ENCODE measurements around the gene SKI.
A peak's percentile ranks its signal among the peaks of the same experiment; 100 is the strongest.
"Not testable (repeated sequence)": the region's sequence is repeated elsewhere in the genome, so short reads cannot be mapped to it uniquely, and the experiment has no call there.

SKI gene

GRCh38 chr1:2279817-2280216 lies 51.7 kb downstream of the SKI start:
- no peak for DNase-seq

GRCh38 chr1:2282556-2283270 lies 54.6 kb downstream of the SKI start:
- no peak for DNase-seq

GRCh38 chr1:2283371-2283990 lies 55.4 kb downstream of the SKI start:
- DNase-seq = no peak

DNA sequence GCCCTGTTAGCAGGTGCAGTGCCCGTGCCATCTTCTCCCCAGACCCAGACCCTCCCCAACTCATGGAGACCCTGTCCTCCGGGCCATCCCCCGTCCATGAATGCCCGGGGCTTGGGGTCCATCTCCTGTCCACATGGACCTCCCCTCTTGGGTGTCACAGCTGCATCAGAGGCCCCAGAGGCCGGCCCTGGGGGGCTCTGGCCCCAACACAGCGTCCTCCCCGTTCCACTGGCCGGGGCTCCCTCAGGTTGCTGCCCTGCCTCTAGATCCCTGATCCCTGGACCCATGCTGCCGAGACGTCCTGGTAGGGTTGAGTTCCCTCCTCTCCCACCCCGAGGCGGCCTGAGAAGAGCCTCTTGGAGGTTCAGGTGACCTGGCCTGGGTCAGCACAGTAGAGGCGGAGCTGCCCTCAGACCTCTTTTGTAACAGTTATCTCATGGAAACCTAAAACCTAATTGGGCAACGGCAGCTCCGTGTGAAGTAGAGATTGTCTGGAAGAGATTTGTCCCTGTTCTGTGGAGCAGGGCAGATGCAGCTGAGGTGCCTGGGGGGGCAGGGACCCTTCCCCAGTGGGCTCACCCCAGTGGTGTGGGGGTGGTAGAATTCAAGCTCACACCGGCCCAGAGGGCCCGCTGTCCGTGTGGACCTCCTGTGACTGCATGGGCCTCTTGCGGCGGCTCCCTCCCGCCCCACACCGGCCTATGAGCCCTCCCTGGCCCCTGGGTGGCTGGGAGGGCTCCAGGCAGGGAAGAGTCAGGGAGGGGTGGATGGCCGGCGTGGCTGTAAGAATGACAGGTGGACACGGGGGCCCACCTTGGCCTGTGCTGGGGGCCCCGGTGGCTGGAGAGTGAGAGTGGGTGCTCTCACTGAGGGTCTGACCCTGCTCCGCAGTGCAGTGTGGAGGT lies 56.1 kb downstream of the SKI start:
- DNase-seq = no peak

GRCh38 chr1:2284932-2285331 lies 56.8 kb downstream of the SKI start:
- no peak for DNase-seq

- no peak for DNase-seq
These were observed 58.8 kb downstream of the SKI start for GRCh38 chr1:2286923-2287322.

DNA sequence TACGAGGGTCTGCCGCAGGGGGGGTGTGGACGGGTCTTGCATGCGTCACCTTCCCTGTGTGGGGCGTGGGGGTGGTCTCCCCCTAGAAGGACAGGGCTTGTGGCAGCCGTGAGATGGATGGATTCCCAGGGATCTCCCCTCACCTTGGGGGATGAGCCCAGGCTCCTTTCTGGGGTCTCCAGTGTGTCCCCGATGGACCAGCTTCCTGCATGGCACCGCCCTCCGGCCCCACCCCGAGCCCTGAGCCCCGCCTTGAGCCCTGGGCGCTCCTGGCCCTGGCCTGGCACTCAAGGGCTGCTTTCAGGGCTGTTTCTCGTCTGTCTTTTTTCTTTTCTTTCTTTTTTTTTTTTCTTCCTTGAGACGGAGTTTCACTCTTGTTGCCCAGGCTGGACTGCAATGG lies 59.5 kb downstream of the SKI start:
- no peak for DNase-seq

DNA sequence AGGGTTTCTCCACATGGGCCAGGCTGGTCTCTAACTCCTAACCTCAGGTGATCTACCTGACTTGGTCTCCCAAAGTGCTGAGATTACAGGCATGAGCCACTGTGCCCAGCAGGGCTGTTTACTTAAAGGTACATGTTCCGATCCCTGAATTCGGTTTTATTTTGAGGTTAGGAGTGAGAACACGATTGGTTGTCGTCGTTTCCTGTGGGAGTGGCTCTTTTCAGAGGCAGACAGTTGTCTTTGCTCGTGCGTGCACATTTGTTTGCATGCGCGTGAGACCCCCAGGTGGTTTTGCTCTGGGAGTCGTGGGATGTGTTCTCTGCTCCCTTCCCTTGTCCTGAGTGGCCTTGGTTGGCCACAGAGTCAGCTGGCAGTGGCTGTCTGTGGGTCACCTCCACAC lies 60.2 kb downstream of the SKI start:
- no peak for DNase-seq

DNA sequence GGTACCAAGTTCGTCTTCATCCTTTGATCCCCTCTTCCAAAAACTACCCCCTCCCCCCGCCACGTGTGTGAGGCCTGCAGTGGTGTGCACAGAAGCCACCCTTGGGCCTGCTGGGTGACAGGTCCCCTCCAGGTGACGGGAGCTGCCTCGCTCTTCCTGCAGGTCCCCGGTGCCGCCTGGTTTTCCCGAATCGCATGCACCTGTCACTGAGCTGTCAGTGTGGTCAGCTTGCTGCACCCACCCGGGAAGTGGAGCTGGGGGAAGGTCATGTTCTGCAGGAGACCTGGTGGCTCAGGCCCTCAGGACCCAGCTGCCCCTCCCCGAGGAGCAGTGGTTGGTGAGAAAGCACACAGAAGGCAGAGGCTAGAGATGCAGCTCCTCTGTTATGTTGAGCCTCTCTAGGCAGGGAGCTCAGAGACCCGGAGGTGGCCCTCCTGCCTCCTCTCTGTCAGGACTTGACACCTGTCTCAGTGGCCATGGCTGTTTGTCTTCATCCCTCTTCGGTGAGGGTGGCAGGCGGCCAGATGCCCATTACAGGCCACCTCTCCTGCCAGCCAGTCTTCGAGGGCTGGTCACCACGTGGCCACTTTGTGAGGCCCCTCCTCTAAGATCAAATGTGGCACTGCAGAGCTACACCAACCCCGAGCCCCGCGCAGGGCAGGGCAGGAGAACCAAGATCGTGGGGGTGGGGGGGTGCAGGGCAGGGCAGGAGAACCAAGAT lies 60.9 kb downstream of the SKI start:
- no peak for DNase-seq

DNA sequence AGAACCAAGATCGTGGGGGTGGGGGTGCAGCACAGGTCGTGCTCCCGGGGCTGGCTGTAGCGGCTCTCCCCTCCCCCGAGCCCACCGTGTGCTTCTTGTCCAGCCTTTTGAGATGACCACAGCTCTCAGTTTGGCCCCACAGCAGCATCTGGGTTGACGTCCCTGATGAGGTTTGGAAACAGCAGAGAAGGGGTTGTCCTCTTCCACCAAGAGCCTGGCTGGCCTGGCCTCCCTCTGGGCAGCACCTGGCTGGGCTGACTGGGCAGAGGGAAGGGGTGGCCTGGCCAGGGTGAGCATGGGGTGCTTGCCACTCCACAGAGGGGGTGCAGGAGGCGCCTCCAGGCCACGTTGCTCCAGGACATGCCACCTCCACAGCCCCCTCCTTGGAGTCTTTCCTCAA lies 61.5 kb downstream of the SKI start:
- DNase-seq = no peak

- DNase-seq = no peak
These were observed 62.1 kb downstream of the SKI start for GRCh38 chr1:2290171-2290578.

GRCh38 chr1:2290595-2291510 lies 62.7 kb downstream of the SKI start:
- peak; percentile 90 for DNase-seq

GRCh38 chr1:2291577-2291976 lies 63.5 kb downstream of the SKI start:
- no peak for DNase-seq

GRCh38 chr1:2292725-2293450 lies 64.8 kb downstream of the SKI start:
- DNase-seq = no peak

- DNase-seq = no peak
These were observed 66.1 kb downstream of the SKI start for GRCh38 chr1:2294033-2294724.

DNA sequence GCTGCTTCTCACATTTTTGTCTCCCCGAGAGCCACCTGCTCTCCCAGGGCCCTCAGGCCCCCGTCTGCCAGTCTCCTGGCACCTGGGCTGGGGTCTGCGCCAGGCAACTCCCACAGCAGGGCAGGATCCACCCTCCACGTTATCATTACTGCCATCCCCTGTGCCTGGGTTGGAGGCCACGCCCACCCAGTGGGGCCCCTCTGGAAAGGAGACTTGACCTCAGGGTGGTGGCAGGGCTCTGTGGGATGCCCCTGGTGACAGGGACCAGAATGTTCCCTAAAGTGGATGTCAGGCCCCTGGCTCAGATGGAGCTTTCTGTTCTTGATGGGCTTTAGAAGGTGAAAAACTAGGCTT lies 66.6 kb downstream of the SKI start:
- no peak for DNase-seq

GRCh38 chr1:2295526-2295925 lies 67.4 kb downstream of the SKI start:
- DNase-seq = no peak

DNA sequence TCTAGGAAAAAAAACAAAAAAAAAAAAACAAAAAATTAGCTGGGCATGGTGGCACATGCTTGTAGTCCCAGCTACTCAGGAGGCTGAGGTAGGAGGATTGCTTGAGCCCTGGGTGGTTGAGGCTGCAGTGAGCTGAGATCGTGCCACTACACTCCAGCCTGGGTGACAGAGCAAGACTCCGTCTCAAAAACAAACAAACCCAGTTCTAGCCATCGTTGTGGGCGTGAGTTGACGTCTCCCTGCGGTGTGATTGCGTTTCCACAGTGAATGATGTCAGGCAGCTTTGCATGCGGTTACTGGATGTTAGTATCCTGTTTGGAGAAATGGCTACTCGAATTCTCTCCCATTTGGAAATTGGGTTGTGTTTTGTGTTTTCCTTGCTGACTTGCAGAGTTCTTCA lies 68.1 kb downstream of the SKI start:
- not testable (repeated sequence) for DNase-seq

DNA sequence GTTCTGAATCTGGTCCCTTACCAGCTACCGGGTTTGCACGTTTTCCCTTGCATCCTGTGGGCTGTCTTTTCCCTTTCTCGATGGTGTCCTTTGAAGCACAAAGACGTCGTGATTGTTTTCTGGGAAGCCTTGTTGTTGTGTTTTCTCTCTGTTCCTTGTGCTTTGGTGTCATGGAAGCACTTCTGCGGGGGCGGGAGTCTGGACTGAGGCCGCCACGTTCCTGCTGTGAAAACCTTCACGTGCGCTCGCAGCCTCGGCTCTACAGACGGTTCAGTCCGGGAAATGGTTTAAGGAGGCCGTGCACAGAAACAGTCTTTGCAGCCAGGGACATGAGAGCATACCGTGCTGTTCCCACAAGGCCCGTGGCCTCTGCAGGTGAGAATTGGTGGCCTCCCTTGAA lies 68.5 kb downstream of the SKI start:
- no peak for DNase-seq

DNA sequence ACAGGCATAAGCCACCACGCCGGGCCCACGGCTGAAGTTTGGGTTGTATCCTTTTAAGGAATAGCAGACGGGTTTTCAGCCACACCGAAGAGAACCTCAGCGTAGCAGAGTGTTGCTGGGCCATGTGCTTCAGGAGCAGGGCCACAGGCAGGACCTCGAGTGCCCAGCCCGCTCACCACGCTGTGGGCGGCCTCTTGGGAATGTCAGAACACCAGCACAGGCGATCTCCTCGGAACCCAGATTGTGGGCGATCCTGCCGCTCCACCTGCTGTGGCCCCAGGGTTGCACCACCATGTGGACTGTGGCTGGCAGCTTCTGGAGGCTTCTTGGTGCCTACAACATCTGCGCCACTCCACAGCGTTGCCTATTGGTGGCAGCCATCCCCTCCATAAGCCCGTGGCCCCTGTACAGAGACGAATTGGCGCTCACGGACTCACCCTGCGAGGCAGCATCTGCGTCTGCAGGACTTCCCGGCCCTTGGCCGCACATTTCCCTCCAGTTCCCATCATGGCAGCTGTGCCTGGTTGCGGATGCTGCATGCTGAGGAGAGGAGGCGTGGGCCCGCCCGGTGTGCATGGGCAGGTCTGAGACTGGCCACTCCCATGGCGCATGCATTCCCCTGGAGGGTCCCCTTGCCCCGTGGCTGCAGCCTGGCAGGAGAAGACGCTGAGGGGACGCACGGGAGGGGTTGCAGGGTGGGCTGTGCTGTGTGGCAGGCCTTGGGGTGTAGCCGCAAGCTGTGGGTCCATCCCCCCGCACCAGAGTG lies 69.3 kb downstream of the SKI start:
- DNase-seq = no peak

Data from SIG-M5 (cell line).